ENCODE data around the gene PPP2R5C. TPM values are rescaled to one million over a fixed set of nuclear protein-coding genes. Genes with fewer than 3 reads are reported as not detected.

PPP2R5C gene
- total RNA-seq, 1 experiment from 2014 or later = 81.1 TPM

DNA sequence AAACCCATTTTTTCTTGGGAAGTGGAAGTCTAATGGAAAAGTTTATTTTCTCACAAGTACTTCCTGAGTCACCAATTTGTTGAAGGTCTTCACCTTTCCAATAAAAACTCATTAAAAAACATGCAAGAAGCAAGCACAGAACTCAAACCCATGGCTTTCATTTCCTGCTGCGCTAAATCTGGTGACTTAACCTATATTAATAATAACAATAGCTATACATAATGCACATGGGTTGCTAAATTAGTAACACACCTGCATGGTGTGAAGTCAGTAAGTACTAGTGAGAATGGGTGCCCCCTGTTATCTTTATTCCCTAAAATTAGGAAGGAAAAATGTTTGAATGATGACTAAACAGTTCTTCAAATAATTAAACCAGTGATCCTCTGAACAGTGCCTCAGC lies 52.3 kb downstream of the PPP2R5C start:
- DNase-seq (ENCODE audit: low read depth) = no peak

DNA sequence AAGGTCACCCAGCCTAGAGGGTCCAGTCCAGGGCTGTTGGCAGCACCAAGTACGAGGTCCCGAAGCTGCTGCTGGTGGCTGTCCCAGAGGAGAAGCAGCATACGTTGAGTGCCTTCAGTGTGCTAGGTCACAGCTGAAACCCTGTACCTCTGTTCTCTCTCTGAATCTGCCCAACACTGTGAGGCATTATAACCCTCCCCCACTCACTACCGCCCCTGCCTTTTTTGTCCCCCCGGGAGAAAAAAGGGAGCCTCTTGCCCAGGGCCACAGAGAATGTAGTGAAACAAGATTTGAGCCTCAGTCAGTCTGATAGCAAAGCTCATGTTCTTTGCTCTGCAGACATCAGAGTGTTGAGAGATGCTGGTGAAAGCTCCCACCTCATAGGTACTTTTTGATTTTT lies 53.4 kb downstream of the PPP2R5C start:
- DNase-seq (ENCODE audit: low read depth) = no peak

DNA sequence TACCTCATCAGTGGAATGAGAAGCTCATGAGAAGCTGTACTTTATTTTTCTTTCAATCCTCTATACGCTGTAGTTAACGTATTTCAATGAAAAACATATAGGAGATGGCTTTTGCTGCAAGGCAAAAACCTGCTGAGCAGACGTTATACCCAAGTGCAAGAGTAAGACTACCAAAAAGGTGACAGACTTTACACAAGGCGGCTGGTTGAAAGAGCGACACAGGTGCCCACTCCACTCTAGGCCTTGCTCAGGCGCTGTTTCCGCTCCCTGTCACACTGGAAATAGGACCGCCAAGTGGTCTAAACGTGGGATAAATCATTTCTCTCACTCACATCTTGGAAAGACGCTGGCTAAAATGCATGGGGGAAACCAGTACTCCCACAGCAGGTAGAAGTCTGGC lies 54.5 kb downstream of the PPP2R5C start:
- DNase-seq (ENCODE audit: low read depth) = no peak

DNA sequence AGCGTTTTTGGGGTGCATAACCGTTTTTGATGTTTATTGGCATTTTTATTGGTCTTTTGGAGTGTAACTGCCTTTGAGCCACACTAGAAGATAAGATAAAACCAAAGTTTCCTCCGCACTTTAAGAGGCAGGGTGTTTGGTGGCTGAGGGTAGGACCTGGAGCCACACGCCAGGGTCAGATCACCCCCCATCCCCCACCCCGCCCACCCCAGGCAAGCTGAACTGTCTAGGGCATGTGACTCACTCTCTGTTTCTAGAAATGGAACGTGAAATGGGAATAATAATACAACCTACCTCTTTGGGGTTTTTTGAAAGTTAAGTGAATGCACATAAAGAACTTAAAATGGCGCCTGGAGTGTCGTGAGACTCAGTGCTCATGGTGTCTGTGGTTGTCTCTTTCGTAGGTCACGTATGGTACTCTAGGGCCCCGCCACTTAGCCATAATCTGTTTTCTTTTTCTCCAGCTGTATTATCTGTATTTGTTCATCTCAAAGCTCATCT lies 56.0 kb downstream of the PPP2R5C start:
- no peak for DNase-seq (ENCODE audit: low read depth)

DNA sequence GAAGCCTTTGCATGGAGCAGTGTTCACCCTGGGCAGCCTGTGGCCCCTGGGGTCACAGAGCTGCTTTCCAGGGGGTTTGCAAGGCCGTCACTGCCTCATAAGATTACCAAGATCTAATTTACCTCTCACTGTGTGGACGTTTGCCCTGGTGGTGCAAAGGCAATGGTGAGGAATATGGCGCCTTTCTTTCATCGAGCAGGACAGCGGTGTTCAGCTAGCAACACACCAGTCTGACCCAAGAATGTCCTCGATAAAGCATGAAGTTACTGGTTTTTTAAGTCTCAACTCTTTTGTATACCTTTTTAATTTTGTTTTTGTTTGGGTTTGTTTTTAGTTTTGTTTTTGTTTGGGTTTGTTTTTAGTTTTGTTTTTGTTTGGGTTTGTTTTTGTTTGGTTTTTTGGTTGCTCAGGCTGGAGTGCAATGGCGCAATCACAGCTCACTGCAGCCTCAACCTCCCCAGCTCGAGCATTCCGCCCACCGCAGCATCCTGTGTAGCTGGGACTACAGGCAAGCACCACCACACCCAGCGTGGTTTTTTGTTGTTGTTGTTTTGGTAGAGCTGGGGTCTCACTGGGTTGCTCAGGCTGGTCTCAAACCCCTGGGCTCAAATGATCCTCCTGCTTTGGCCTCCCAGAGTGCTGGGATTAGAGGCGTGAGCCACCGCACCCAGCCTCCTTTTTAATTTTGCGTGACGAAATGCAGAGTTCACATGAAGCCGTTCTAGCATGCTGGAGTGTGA lies 57.9 kb downstream of the PPP2R5C start:
- no peak for DNase-seq (ENCODE audit: low read depth)

DNA sequence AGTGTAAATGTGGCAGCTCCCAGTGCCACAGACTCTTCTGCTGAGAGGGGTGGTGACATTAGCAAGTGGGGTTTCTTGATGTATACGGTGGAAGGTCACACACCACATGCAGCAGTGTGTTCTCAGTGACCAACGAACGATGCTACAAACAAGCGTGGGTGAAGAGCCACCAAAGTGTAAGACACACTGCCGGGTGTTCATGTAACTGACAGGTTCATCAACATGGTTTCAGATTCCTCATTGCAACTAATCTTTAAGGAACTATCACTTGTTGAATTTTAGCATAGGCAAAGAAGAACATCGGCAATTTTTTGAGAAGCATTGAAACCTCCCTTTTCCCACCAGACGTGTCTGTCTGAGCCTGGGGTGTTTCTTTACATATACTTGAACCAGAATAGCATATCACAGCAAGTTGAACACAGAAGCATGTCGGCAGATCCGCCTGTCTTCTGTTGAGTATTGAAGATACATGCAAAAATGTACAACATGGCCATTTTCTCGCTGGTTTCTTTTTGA lies 58.8 kb downstream of the PPP2R5C start:
- no peak for DNase-seq (ENCODE audit: low read depth)

DNA sequence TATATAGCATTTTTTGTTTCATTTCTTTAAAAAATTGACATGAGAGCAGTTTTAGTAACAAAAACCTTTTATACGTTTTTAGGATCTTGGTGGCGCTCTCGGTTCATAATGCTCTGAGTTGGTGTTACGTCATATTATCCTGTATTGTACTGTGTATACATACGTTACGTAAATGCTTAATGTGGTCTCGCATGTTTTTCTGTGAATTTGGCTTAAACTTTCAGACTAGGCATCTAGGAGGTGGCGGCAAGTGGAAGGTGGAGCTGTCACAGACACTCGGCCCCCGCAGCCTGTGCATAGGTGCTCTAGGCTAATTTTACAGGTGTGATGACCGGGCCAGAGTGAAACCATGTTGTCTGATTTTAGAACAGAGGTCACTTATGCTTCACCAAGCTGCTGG lies 60.0 kb downstream of the PPP2R5C start:
- no peak for DNase-seq (ENCODE audit: low read depth)

DNA sequence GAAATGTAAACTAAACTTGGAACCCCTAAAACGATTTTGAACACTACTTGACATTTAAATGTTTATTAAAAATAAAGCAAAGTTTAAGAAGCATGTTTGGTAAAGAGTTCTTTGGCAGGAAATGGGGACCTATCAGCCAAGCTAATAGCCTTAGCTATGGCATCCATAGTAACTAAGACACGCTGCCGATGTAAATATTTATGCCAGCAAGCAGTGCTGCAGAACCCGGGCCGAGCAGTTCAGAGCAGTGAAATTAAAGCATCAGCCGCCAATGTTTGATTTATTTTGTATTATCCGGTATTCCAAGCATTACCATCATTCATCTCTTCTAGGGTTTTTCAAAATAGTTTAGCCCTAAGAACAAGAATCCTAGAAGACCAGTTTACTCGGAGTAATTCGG lies 61.6 kb downstream of the PPP2R5C start:
- no peak for DNase-seq (ENCODE audit: low read depth)

DNA sequence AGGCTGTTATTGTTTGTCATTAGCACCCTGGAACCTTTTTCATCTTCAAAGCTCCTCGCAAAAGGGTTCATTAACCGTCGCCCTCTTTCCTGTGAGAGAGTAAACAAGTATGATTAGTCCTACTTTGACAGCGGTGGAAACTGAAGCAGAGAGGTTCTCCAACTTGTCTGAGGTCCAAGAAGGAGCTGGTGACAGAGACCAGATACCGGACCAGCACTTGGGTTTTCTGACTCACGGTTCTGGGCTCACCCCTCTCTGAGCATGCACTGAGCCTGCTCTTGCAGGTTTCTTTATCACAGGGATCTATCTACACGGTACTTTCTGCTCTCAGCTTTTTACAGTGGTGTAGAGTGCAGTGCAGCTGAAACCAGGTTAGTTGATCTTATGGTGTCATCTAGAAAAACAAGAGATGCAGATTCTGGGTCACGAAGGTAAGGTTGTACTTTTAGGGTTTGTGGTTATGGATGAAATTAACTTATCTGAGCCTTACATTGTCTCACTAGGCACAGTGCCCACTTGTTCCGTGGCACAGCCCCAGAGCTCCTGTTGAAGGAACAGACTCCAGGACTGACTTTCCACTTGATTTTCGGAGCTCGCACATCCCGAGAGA lies 62.1 kb downstream of the PPP2R5C start:
- no peak for DNase-seq (ENCODE audit: low read depth)

DNA sequence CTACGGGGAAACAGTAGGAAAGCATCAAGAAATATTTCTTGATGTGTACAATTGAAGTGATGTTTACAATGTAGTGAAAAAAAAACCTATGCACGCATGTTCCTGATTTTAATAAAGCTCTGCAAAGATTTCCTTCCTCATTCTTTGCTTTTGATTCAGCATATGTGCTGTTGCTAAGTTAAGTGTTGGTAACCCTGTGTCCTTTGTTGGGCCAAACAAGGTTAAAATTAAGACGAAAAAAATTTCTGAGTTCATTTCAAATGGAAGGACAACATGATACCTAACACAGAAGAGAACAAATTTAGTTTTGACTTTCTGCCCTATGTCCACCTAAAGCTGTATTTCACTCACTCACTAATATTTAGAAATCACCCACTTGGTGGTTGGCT lies 62.8 kb downstream of the PPP2R5C start:
- no peak for DNase-seq (ENCODE audit: low read depth)

DNA sequence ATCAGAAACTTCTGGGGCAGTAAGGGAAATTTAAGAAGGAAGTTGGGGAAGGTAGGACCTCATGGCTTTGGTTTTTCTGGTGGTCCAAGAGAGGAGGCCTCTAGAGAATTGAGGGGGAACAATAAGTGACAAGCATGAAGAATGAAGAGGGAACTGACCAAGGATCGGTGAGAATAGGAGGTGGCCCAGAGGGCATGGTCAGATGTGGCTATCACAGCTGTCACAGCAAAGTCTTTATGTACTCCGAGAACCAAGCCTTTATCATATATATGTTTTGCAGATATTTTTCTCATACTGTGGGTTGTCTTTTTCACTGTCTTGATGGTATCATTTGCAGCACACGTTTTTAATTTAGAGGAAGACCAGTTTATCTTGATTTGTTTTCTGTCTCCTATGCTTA lies 64.3 kb downstream of the PPP2R5C start:
- DNase-seq (ENCODE audit: low read depth) = no peak

DNA sequence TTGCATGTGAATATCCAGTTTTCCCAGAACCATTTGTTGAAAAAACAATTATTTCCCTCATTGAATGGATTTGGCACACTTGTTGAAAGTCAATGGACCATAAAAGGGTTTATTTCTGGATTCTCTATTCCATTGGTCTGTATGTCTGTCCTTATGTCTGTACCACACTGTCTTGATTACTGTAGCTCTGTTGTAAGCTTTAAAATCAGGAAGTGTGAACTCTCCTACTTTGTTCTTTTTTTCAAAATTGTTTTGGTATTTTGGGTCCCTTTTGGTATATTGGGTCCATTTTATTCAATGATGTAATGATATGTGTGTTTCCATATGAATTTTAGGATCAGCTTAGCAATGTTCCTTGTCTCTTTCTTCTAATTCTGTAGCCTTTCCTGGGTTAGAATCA lies 64.8 kb downstream of the PPP2R5C start:
- no peak for DNase-seq (ENCODE audit: low read depth)

DNA sequence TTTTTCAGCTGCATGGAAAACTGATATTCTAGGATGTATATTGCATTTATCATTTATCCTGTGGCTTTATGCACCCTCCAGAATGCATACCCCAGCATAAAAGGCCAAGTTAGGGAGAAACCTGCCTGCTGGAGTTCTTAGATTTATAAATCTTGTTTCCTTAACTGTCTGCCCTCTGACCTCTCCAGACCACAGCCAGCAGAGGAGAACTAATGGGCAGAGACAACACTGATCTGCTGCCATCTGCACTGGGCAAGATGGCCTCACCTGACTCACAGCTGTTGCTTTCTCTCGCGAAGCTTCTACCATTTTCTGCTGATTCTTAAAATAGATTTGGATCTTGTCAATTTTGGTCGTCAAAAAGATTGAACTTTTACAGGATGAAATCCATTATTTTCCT lies 65.8 kb downstream of the PPP2R5C start:
- peak; percentile 67 for DNase-seq (ENCODE audit: low read depth)

DNA sequence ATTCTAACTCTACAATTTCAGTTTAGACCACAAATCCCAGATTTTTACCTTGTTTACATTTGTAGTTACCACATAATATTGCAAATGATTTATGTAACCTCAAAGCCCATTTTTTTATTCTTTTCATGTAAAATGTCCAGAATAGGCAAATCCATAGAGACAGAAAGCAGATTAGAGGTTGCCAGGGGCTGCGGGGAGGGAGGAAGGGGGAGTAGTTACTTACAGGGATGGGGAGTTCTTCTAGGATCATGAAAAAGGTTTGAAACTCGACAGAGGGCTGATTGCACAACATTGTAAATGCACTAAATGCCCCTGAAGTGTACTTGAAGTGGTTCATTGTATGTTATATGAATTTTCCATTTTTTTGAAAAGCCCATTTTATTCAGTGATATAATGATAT lies 66.5 kb downstream of the PPP2R5C start:
- no peak for DNase-seq (ENCODE audit: low read depth)

DNA sequence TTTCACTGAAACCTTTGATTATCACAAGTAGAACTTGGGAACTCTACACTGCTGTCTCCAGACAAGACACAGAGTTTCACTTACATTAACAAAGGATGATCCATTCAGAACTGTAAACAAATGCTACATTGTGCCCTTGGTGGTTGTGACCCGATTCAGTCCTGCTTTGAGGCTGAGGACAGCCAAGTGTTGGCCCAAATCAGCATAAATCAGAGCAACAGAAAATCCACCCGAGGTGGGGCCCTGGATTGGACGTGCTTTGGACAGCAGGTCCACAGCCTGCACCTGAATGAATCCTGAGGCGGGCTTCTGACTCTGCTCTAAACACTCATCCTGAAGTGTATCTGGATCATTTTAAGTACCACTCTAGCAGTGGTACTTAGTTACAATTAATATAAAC lies 68.8 kb downstream of the PPP2R5C start:
- no peak for DNase-seq (ENCODE audit: low read depth)

DNA sequence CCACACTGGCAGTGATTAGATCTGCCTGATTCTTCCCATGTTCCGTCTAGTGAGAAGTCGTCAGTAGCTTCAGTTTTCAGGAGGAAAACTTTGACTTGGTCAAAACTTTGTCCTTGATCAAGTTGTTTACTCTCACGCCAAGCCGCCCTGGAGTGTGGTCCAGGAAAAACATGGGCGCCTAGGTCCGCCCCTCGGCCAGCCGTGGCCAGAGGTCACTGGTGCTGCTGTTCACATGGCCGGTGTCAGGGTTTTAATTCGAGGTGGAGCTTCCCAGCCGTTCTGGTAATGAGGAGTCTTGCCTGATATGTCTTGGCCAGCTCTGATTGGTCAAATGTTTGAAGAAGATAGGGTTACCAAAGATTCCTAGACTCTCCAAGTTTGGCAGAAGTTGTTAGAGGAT lies 71.5 kb downstream of the PPP2R5C start:
- DNase-seq (ENCODE audit: low read depth) = no peak

DNA sequence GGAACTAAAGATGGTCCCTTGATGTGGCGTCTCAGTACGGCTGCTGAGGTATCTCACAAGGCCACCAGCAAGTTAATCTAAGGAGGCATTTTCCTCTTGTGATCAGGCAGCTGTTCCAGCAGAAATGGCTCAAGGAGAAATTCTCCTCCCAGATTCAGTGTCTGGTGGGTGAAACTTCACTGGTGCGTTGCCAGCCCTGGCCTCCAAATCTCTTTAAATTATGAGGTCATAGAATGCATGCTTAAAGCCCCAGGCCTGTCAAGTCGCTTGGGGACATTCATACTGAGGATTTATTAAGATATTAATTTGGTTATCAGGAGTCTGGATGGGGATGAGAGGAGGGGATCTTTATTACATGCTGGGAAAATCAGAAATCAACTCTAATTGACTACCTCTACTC lies 72.9 kb downstream of the PPP2R5C start:
- DNase-seq (ENCODE audit: low read depth) = no peak

DNA sequence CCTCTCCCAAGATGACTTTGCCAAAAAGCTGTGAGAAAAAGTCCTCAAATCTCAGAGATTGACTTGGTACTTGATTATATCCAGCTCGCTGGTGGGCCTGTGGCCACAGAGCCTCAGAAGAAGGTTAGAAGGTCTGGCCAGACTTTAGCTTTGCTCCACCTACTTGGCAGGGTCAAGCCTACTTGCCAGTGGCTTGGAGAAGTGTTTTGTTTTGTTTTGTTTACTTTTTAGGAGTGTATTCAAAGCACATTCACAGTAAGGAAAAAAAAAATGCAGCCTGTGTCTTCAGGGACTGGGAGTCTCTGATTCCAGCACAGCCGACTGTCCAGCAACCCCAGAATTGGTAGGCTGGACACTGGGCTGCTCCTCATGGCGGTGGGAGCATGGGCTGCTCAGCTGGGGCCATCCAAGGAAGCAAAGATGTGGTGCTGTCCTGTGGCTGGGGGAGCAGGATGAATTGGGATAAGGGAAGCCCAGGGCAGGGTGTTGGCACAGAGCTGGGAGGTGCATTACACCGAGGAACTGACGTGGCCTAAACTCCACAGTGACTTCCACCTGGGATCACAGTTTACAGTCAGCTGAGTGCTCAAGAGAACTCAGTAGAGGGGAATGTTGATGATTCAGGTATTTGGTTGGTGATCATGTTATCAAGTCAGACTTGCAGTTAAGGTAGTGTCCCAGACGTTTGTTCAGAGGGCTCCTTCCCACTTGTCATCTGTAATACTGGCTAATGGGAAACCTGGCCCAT lies 73.5 kb downstream of the PPP2R5C start:
- DNase-seq (ENCODE audit: low read depth) = peak; percentile 40

DNA sequence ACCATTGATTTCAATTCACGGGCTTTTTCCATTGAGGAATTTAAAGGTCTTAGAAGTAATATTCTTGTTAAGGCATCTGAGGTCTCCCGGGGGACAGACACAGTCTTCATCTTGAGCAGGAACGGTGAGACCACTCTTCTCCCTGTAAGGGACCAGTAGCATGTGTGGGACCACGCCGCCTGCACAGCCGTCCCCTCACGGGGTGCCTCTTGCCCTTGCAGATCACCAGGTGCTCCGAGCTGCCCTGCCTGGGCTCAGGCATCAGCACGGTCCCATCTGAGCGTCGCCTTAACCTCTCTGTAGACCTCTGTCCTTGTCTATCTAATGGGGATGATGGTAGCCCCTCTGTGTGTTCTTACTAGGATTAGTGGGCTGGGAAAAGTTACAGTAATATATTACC lies 74.1 kb downstream of the PPP2R5C start:
- no peak for DNase-seq (ENCODE audit: low read depth)

DNA sequence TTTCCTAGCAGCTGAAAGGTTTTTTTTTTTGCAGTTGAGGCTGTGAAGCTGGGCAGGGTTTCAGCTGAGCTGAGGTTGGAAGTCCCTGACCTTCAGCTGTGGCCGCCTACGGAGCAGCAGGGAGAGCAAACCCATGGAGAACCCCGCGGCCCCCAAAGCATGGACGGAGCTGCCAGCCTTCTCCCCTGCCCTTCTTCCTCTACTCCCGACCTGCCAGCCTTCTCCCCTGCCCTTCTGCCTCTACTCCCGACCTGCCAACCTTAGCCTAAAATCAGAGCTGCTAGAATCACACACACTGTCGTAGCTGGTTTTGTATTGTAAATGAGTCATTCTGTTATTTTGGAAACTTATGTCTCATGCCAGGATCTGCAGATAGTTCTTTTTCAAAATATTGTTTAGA lies 74.6 kb downstream of the PPP2R5C start:
- DNase-seq (ENCODE audit: low read depth) = no peak

DNA sequence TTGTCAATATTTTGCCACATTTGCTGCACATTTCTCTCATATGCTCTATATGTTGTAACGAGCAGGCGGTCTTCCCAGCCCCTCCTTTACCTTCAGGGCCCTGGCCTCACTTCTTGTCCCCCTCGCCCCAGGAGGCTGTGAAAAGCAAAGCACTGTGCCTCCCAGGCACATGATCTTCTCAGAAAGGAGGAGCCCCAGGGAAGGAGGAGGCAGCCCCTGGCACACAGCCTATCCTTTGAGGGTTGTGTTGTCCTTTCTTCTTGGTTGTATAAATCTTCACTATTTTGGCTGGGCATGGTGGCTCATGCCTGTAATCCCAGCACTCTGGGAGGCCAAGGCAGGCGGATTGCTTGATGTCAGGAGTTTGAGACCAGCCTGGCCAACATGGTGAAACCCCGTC lies 77.0 kb downstream of the PPP2R5C start:
- no peak for DNase-seq (ENCODE audit: low read depth)

DNA sequence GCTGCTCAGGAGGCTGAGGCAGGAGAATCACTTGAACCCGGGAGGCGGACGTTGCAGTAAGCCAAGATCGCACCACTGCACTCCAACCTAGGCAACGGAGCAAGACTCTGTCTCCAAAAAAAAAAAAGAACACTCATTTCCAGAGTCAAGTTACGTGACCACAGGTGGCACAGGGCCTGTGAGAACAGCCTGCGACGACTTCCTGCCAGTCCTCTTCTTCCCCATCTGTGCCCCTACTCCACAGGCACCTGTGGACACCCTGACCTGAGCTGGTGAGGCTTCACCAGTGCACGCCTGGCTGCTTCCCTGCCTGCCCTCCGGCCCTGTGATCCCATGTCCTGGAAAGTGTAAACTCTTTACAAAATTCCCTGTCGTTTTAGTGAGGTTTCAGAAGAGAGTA lies 77.7 kb downstream of the PPP2R5C start:
- DNase-seq (ENCODE audit: low read depth) = no peak

DNA sequence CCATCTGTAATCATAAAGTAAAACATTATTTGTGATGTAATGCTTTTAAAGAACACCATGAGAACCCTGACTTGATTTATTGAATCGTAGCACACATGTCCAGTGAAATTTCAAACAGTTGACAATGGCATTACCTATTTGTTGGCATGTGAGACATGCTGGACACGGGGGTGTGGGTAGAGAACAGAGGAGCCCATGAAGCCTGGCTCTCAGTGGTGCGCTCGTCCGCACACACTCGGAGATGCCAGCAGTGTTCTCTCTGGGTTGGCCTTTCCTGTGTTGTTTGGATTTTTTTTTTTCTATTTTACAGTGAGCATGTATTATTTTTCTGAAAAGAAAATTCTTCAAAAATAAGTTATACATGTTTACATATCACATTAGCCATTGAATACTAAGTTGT lies 78.2 kb downstream of the PPP2R5C start:
- DNase-seq (ENCODE audit: low read depth) = no peak
